GM12891 (cell line): Measurements from ENCODE around the gene CBLB.

Experiments
- PAX5 ChIP-seq: IDR thresholded peaks from 2 replicates; pipeline ENCODE4 v1.6.1; 2011; ENCODE audit warnings: low read length, moderate library complexity, mild to moderate bottlenecking; ENCODE audit not compliant: insufficient read depth, severe bottlenecking
- POLR2A ChIP-seq: IDR thresholded peaks from 2 replicates; pipeline ENCODE4 v1.6.1; 2011; ENCODE audit warnings: low read depth, low read length, control low read depth
- POLR2AphosphoS5 ChIP-seq: IDR thresholded peaks from 2 replicates; pipeline ENCODE4 v1.6.1; 2011; ENCODE audit warnings: low read depth, low read length, control low read depth
- POU2F2 ChIP-seq: IDR thresholded peaks from 2 replicates; pipeline ENCODE4 v1.6.1; 2011; ENCODE audit warnings: low read depth, mild to moderate bottlenecking, control low read depth, low read length, moderate library complexity
- TAF1 ChIP-seq: IDR thresholded peaks from 2 replicates; pipeline ENCODE4 v1.6.1; 2011; ENCODE audit warnings: low read depth, low read length, control low read depth

- TF ChIP-seq POLR2A (no peak), POLR2AphosphoS5 (no peak), TAF1 (no peak), POU2F2 (no peak), PAX5 (no peak)
Observed at GRCh38 chr3:105691053-105691452, 177.8 kb downstream of the CBLB start.
